HepG2 (cell line): ENCODE results near the gene CDH2. TPM values are rescaled to one million over a fixed set of nuclear protein-coding genes. Genes with fewer than 3 reads are reported as not detected.

Experiments used
- CENPBD1 ChIP-seq: sonication (generic); formaldehyde crosslinking; IDR thresholded peaks from 2 replicates; pipeline ENCODE4 v1.8.0; 2022; ENCODE audit warnings: missing genetic modification reagents, low read depth, mild to moderate bottlenecking, borderline replicate concordance
- DDIT3 ChIP-seq: sonication (generic); formaldehyde crosslinking; IDR thresholded peaks from 2 replicates; pipeline ENCODE4 v1.4.0; 2020; ENCODE audit warnings: mild to moderate bottlenecking, missing genetic modification reagents
- GRHL1 ChIP-seq: sonication (generic); formaldehyde crosslinking; conservative IDR thresholded peaks from 2 replicates; pipeline ENCODE4 v1.8.0; 2022; ENCODE audit warnings: missing genetic modification reagents
- HOXD1 ChIP-seq: sonication (generic); formaldehyde crosslinking; IDR thresholded peaks from 2 replicates; pipeline ENCODE4 v1.5.0; 2020; ENCODE audit warnings: missing genetic modification reagents
- IRF9 ChIP-seq: sonication (generic); formaldehyde crosslinking; IDR thresholded peaks from 2 replicates; pipeline ENCODE4 v1.8.0; 2022; ENCODE audit warnings: missing genetic modification reagents, mild to moderate bottlenecking, borderline replicate concordance
- NCOR1 ChIP-seq: fragments of 200-600 bp; sonication (generic); IDR thresholded peaks from 2 replicates; pipeline ENCODE4 v1.7.0; 2017; ENCODE audit warnings: antibody characterized with exemption, low read length, borderline replicate concordance
- NFIC ChIP-seq: IDR thresholded peaks from 2 replicates; pipeline ENCODE4 v1.6.1; 2012; ENCODE audit warnings: mild to moderate bottlenecking, low read length, inconsistent platforms
- PCBP2 ChIP-seq: fragments of 200-400 bp; formaldehyde crosslinking; optimal IDR thresholded peaks from 2 replicates; pipeline ENCODE3; 2018; ENCODE audit warnings: low read length, low read depth; ENCODE audit not compliant: poor library complexity, severe bottlenecking
- ZFP37 ChIP-seq: sonication (generic); formaldehyde crosslinking; IDR thresholded peaks from 2 replicates; pipeline ENCODE4 v1.4.0; 2020; ENCODE audit warnings: missing genetic modification reagents, borderline replicate concordance
- polyA plus RNA-seq, 8 experiments: library from polyadenylated mRNA; depleted of rRNA in 3 of 8; stranded (reverse) in 7 of 8; unstranded in 1 of 8; fragments of >200 nt; fragmentation: Illumina TruSeq in 4 of 8; extraction: Trizol in 4 of 8; gene quantifications; 2 replicates each; pipeline versions ENCODE4 v1.2.1 to v1.2.3, GENCODE V29; 2011 to 2016; ENCODE audit warnings: low read depth in 4 of 8, missing spikeins in 1 of 8, mixed read lengths in 1 of 8; ENCODE audit not compliant: insufficient read depth in 1 of 8
- total RNA-seq, 5 experiments: library from RNA; depleted of rRNA; stranded (reverse); fragments of >200 nt; fragmentation: Illumina TruSeq; extraction: Trizol; gene quantifications; 2 replicates each; pipeline ENCODE4 v1.2.3, GENCODE V29; 2016; ENCODE audit warnings: low read depth in 1 of 5
- TF ChIP-seq, protein P1 (sequence below), 2 experiments: fragments of 450-650 bp in 1 of 2; sonication (generic) in 1 of 2; formaldehyde crosslinking in 1 of 2; IDR thresholded peaks; 2 replicates each; pipeline versions ENCODE4 v1.6.1 to v1.8.0; 2016 to 2022; ENCODE audit warnings: antibody characterized with exemption in 1 of 2, mild to moderate bottlenecking in 1 of 2, missing genetic modification reagents in 1 of 2

CDH2 gene
- total and polyA plus RNA-seq, 2 of the 13 experiments (the other 11 are each of a cell fraction or from before 2014, with no cell fraction given), result 18.6 to 36.1 TPM

DNA sequence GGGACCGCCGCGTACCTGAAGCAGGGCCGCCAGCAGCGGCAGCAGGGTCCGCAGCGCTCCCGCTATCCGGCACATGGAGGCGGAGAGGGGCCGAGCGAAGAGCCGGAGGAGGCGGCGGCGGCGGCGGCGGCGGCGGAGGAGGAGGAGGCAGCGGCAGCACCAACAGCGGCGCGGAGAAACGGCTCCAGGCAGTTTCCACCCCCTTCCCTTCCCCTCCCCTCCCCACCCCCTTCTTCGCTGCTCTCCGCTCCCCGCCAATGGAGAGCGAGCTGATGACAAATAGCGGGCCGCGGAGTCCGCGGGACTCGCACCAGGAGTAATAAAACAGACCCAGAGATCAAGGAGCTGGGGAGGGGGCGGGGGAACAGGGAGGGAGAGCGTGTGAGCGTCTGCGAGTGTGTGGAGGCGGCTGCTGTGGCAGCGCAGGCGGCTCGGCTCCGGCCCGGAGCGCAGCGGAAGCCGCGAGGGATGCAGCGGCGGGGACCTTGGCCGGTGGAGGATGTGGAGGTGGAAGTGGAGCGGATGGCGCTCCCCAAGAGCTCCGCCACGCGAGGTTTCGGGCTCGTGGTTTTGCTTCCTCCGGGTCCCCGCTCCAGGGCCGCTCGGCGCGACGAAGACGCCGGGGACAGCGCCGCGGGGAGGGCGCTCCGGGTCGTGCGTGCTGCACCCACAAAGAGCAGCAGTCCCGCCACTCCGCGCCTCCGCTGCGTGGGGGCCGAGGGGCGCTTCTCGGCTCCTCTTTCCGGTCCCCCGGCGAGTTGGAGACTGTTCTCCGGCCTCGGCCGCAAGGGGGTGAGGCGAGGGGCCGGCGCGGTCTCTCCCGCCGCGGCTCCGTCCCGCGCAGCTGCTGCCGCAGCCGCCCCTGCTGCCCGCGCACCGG lies at the start of gene CDH2 (continued):
- TF ChIP-seq, protein P1, sequence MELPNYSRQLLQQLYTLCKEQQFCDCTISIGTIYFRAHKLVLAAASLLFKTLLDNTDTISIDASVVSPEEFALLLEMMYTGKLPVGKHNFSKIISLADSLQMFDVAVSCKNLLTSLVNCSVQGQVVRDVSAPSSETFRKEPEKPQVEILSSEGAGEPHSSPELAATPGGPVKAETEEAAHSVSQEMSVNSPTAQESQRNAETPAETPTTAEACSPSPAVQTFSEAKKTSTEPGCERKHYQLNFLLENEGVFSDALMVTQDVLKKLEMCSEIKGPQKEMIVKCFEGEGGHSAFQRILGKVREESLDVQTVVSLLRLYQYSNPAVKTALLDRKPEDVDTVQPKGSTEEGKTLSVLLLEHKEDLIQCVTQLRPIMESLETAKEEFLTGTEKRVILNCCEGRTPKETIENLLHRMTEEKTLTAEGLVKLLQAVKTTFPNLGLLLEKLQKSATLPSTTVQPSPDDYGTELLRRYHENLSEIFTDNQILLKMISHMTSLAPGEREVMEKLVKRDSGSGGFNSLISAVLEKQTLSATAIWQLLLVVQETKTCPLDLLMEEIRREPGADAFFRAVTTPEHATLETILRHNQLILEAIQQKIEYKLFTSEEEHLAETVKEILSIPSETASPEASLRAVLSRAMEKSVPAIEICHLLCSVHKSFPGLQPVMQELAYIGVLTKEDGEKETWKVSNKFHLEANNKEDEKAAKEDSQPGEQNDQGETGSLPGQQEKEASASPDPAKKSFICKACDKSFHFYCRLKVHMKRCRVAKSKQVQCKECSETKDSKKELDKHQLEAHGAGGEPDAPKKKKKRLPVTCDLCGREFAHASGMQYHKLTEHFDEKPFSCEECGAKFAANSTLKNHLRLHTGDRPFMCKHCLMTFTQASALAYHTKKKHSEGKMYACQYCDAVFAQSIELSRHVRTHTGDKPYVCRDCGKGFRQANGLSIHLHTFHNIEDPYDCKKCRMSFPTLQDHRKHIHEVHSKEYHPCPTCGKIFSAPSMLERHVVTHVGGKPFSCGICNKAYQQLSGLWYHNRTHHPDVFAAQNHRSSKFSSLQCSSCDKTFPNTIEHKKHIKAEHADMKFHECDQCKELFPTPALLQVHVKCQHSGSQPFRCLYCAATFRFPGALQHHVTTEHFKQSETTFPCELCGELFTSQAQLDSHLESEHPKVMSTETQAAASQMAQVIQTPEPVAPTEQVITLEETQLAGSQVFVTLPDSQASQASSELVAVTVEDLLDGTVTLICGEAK (IDR thresholded peaks at IDR 0.05), result no peak
- TF ChIP-seq, protein P1 (CRISPR knock-in tag; IDR thresholded peaks at IDR 0.05), result no peak
- TF ChIP-seq PCBP2, result no peak
- TF ChIP-seq CENPBD1, result no peak
- TF ChIP-seq HOXD1, result no peak
- TF ChIP-seq NCOR1, result no peak
- TF ChIP-seq IRF9 (CRISPR knock-in tag), result no peak
- no peak for TF ChIP-seq DDIT3
- TF ChIP-seq ZFP37 (CRISPR knock-in tag), result no peak
- TF ChIP-seq GRHL1, result no peak
- no peak for TF ChIP-seq NFIC
